Stimulated activated CD4-positive, alpha-beta T cell treated with anti-CD3 and anti-CD28 coated beads, Interleukin-2, amount 100 ng/mL, for 24 hours (primary cell): ENCODE measurements around the gene AP3D1.
"Not testable (repeated sequence)": the region's sequence is repeated elsewhere in the genome, so short reads cannot be mapped to it uniquely, and the experiment has no call there.

Experiments used
- DNase-seq, 2 donors: peaks; one replicate each; pipeline ENCODE4 v3.0.0-alpha.2; 2020

AP3D1 gene

GRCh38 chr19:2149980-2150793 is 1.2 kb downstream of the AP3D1 start:
- DNase-seq: no peak

DNA sequence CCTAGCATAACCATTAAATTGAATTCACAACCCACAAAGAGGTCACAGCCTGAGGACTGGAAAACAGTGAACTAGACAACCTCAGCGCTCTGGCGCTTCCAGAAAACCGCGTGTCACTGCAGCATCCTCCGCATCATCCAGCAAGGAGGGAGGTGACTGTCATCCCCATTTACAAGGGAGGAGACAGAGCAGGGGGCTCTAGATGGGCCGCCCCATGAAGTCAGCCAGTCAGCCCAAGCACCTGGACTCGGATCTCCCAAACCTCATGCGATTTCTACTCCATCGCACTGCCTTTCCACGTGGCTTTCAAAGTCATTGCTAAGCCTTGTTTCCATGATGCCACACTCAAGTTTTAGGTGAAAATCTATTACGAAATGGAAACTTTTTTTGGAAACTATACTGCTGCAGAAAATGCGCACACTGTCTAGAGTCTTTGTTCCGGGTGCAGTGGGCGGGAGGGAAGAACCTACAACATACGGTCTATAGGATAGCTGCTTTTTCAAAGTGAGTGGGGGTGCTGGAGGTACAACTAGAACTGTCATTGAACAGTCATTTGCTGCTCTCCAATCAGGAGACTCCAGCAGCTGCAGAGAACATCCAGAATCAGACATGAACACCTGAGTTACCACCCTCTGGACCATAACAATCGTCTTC is 2.8 kb downstream of the AP3D1 start:
- DNase-seq: peak; percentile 40 to 47

GRCh38 chr19:2145831-2146241 is 5.5 kb downstream of the AP3D1 start:
- no peak for DNase-seq

DNA sequence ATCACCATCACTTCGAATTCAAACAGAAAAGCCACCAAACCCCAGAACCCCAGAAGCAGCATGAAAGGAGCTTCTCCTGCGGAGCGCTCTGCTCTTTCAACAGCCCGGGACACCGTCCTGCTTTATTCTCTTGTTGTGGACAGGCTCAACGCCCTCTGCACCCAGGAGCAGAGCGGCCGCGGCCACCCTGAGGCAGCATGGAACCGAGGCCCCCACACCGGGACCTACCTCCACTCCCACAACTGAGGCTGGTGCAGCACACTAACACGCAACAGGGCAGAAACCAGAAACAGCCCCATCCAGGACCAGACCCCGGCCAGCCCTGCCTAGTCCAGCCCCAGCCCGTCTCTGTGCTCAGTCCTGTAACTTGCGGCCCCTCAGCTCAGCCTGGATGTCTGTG is 7.2 kb downstream of the AP3D1 start:
- no peak for DNase-seq

- no peak for DNase-seq
Observed at GRCh38 chr19:2142173-2142829, 9.1 kb downstream of the AP3D1 start.

- DNase-seq: no peak
Observed at GRCh38 chr19:2140138-2140569, 11.2 kb downstream of the AP3D1 start.

GRCh38 chr19:2139385-2140137 is 11.8 kb downstream of the AP3D1 start:
- no peak for DNase-seq

- no peak for DNase-seq
Observed at GRCh38 chr19:2138061-2138728, 13.2 kb downstream of the AP3D1 start.

DNA sequence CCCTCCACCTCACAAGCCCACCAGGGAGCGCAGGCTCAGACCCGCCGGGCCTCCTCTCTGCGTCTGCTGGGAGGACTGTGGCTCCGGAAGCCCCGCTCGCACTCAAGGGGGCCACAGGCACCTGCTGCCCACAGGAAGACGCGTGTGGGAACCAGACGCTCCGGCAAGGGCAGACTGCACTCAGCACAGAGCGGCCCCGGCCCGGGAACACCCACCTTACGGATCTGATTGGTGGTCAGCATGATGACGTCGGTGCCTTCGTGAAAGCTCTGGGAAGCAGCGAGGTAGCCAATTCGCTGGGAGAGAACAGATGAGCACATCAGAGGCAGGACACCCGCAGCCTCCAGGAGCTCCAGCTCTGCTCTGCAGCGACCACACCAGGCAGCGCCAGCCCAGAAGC is 14.6 kb downstream of the AP3D1 start:
- DNase-seq: no peak

- no peak for DNase-seq
Observed at GRCh38 chr19:2135474-2136402, 15.6 kb downstream of the AP3D1 start.

DNA sequence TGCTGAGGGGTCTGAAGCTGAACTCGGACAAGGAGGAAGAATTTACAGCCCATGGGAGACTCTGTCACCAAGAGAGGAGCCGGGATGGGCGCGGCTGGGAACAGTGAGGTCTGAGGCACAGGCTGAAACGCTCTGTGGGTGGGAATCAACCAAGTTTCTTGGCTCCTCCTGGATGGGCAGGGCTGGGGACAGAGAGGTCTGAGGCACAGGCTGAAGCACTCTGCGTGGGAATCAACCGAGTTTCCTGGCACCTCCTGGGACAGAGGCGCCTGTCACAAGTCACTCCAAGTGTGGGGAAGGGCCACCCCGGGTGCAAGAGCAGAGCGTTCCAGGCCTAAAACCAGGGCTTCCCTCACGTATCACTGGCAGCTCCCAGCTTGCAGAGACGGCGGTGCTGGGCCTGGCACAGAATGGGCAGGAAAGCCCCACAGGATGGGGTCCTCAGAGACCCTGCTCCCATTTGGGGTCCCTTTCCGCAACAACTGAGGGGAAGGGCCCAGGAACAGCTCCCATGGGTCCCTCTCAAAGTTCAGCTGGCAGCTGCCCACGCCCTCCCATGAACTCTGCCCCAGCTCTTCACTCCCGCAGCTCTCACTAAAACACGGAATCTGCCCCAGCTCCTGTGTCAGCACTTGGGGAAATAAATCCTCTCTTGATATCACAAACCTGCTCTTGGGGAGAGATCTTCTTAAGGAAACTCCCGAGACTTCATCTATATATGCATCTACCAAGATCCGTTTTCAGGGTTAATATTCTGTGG is 18.5 kb downstream of the AP3D1 start:
- DNase-seq: no peak

- no peak for DNase-seq
Observed at GRCh38 chr19:2132191-2132590, 19.2 kb downstream of the AP3D1 start.

DNA sequence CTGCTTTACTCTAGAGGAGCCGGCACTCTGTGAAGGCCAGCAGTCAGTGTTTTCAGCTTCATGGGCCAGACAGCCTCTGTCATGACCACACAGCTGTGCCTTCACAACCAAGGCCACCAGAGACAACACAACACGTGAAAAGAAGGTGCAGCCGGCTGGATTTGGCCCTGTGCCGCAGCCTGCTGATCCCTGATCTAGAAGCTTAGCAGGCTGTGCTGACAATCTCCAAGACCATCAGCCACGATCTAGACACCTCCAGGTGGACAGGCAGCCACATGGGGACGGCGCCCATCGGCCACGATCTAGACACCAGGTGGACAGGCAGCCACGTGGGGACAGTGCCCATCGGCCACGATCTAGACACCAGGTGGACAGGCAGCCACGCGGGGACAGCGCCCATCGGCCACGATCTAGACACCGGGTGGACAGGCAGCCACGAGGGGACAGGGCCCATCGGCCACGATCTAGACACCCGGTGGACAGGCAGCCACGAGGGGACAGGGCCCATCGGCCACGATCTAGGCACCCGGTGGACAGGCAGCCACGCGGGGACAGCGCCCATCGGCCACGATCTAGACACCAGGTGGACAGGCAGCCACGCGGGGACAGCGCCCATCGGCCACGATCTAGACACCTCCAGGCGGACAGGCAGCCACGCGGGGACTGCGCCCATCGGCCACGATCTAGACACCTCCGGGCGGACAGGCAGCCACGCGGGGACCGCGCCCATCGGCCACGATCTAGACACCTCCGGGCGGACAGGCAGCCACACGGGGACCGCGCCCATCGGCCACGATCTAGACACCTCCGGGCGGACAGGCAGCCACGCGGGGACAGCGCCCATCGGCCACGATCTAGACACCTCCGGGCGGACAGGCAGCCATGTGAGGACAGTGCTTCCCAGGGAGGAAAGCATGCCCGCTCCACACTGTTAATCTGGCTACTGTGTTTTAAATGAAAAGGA is 20.1 kb downstream of the AP3D1 start:
- DNase-seq: not testable (repeated sequence)

- DNase-seq: no peak
Observed at GRCh38 chr19:2129892-2130770, 21.2 kb downstream of the AP3D1 start.

- DNase-seq: no peak
Observed at GRCh38 chr19:2129486-2129885, 21.9 kb downstream of the AP3D1 start.

DNA sequence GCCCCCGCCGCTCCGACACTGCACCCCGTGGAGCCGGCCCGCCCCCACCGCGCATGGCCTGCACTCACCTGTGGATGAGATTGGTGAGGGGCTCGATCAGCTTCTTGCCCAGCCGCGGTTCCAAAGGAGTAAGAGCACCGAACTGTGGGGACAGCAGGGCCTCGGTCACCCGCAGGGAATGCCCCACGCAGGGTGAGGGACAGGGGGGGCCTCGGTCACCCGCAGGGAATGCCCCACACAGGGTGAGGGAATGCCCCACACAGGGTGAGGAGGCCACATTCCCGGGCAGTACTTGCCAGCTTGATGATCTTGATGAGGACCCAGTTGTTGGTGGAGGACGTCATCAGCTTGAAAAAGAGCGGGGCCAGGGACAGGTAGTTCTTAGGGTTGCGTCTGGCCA is 22.3 kb downstream of the AP3D1 start:
- no peak for DNase-seq

DNA sequence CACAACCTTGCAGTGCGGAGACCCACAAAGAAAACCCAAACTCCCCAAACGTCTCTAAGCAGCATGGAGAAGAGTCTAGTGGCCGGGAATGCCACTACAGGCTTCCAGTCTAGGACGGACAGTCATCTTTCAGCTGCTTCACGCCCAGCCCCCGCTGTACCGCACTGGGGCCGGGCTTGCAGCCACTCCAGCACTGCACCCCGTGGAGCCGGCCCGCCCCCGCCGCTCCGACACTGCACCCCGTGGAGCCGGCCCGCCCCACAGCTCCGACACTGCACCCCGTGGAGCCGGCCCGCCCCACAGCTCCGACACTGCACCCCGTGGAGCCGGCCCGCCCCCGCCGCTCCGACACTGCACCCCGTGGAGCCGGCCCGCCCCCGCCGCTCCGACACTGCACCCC is 23.1 kb downstream of the AP3D1 start:
- not testable (repeated sequence) for DNase-seq

GRCh38 chr19:2127758-2128157 is 23.6 kb downstream of the AP3D1 start:
- no peak for DNase-seq
